ENCODE data around the gene PPP2CA.
"Not testable (repeated sequence)": the region's sequence is repeated elsewhere in the genome, so short reads cannot be mapped to it uniquely, and the experiment has no call there.

Gene PPP2CA

GRCh38 chr5:134225780-134226440 is at the start of gene PPP2CA:
Gene PPP2CA (minus strand): TSS chr5:134226073. CDS start chr5:134225861, 212 bp downstream.
- DNase-seq (ENCODE audit: low read depth) = peak; percentile 99

- no peak for DNase-seq (ENCODE audit: low read depth)
Observed at GRCh38 chr5:134273642-134274395, 47.9 kb upstream of the PPP2CA start.

GRCh38 chr5:134271059-134271458 is 45.2 kb upstream of the PPP2CA start:
- no peak for DNase-seq (ENCODE audit: low read depth)

- DNase-seq (ENCODE audit: low read depth) = no peak
Observed at GRCh38 chr5:134268919-134269318, 43.0 kb upstream of the PPP2CA start.

- no peak for DNase-seq (ENCODE audit: low read depth)
Observed at GRCh38 chr5:134268019-134268601, 42.2 kb upstream of the PPP2CA start.

- no peak for DNase-seq (ENCODE audit: low read depth)
Observed at GRCh38 chr5:134267366-134268018, 41.6 kb upstream of the PPP2CA start.

DNA sequence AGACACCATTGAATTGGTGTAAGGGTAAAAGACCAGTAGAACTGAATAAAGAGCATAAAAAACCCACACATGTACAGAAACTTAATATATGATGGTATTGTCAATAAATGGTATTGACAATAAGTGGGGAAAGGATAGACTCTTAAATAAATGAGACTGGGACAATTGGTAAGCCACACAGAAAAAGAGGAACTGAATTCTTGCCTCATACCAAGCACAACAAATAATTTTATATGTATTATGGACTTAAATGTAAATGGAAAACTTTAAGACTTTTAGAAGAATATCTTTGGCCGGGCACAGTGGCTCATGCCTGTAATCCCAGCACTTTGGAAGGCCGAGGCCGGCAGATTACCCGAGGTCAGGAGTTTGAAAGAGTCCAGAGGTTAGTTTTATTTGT is 37.9 kb upstream of the PPP2CA start:
- DNase-seq (ENCODE audit: low read depth) = no peak

GRCh38 chr5:134262629-134263028 is 36.8 kb upstream of the PPP2CA start:
- not testable (repeated sequence) for DNase-seq (ENCODE audit: low read depth)

- DNase-seq (ENCODE audit: low read depth) = no peak
Observed at GRCh38 chr5:134258896-134259295, 33.0 kb upstream of the PPP2CA start.

DNA sequence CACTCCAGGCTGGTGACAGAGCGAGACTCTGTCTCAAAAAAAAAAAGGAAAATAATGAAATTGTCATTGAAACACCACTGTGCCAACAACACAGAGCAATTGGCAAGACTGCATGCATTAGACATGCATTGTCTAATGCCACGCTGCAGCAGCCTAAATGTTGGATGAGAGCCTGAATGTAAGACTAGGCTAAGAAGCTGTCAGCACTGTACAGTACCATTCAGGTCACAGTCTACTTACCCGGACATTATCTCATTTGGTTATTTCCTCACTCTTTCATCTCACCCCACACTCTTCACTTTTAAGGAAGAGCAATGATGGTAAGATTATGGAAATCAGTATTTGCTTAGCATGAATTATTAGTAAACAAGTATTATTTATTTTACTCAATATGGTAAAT is 31.3 kb upstream of the PPP2CA start:
- no peak for DNase-seq (ENCODE audit: low read depth)

- DNase-seq (ENCODE audit: low read depth) = peak; percentile 61
Observed at GRCh38 chr5:134255418-134256150, 29.7 kb upstream of the PPP2CA start.

- not testable (repeated sequence) for DNase-seq (ENCODE audit: low read depth)
Observed at GRCh38 chr5:134253368-134254153, 27.7 kb upstream of the PPP2CA start.

- DNase-seq (ENCODE audit: low read depth) = peak; percentile 71
Observed at GRCh38 chr5:134252671-134253070, 26.8 kb upstream of the PPP2CA start.

GRCh38 chr5:134250949-134251348 is 25.1 kb upstream of the PPP2CA start:
- no peak for DNase-seq (ENCODE audit: low read depth)

GRCh38 chr5:134249469-134250379 is 23.9 kb upstream of the PPP2CA start:
- peak; percentile 56 for DNase-seq (ENCODE audit: low read depth)

GRCh38 chr5:134248256-134248655 is 22.4 kb upstream of the PPP2CA start:
- no peak for DNase-seq (ENCODE audit: low read depth)

- DNase-seq (ENCODE audit: low read depth) = peak; percentile 74
Observed at GRCh38 chr5:134247428-134248224, 21.8 kb upstream of the PPP2CA start.

- no peak for DNase-seq (ENCODE audit: low read depth)
Observed at GRCh38 chr5:134246771-134247427, 21.0 kb upstream of the PPP2CA start.

GRCh38 chr5:134245692-134246091 is 19.8 kb upstream of the PPP2CA start:
- no peak for DNase-seq (ENCODE audit: low read depth)

Measured in fibroblast of gingiva (primary cell).